ENCODE measurements around the gene BAMBI. TPM values are rescaled to one million over a fixed set of nuclear protein-coding genes. Genes with fewer than 3 reads are reported as not detected.

Gene BAMBI
- total RNA-seq, 1 experiment from 2014 or later, result 31.5 TPM

Other genes with a start within 250 kb of the BAMBI start
- gene WAC, start 144.4 kb upstream of the BAMBI start, total RNA-seq (2014; rRNA removed; shearing (Covaris generic)), result 29.3 and 46.6 TPM in 2 replicates

All from Daoy (cell line).